Amniotic stem cell (primary cell): ENCODE data around the gene GIT1.

Experiments used
- DNase-seq: peaks from one replicate; lab custom pipeline; 2025; lab: John Stamatoyannopoulos, UW

GIT1 gene

GRCh38 chr17:29589524-29590410, at the start of gene GIT1:
GIT1 (minus strand) TSS chr17:29589648; CDS start chr17:29589378, 270 bp downstream.
- DNase-seq = peak; percentile 76

DNA sequence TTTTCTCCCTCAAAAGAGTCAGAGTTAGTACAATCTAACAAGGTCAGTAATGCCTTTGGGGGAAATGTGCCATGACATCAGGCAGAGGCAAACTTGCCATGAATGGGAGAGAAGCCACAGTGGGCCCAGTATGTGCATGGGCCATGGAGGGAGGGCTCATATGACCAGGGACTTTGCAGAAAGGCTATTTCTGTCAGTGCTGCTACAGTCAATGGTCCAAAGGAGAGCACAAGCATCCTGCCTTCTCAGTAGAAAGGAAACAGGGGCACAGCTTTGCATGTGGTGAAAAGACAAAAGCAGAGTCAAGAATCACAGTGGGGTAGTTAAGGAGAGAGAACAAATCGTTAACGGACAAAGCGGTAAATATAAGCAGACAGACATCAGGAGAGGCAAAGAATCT, 44.4 kb upstream of the GIT1 start:
- DNase-seq = no peak

- no peak for DNase-seq
Observed at GRCh38 chr17:29630630-29631193, 41.3 kb upstream of the GIT1 start.

DNA sequence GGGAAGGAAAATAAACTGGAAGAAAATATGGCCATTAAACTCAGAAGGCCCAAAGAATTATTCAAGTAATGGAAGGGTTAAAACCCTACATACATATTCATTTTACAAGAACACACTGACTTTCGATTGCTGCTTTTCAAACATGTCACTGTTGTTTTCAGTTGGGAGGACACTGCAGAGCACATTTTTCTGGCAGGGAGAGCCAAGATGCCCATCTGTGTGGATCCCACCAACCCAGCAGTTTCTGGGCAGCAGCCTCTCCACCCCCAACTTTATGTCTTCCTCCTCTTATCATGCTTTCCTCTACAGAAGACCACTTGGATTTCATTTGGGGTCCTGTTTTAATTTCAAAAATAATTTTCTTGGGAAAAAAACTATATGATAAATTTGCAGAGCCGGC, 40.4 kb upstream of the GIT1 start:
- no peak for DNase-seq

- no peak for DNase-seq
Observed at GRCh38 chr17:29628644-29629043, 39.2 kb upstream of the GIT1 start.

DNA sequence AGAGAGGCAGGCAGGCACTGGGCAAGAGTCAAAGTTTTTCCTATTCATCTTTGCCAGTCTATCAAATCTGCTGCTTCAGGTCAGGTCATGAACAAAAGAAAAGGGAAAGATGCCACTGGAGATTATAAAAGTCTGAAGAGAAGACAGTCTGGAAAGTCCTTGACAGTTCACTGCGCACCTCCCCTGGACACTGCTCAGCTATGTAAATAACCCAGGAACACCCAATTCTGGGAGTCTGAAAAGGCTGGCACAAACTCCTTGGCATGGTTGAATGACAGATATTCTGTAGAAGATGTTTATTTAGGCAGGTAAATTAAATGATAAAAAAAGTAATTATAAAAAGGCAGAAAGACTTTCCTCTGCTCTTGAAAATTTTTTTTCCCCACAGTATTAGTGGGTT, 38.5 kb upstream of the GIT1 start:
- DNase-seq = no peak

- DNase-seq = no peak
Observed at GRCh38 chr17:29625037-29625750, 35.7 kb upstream of the GIT1 start.

- no peak for DNase-seq
Observed at GRCh38 chr17:29624586-29624985, 35.1 kb upstream of the GIT1 start.

DNA sequence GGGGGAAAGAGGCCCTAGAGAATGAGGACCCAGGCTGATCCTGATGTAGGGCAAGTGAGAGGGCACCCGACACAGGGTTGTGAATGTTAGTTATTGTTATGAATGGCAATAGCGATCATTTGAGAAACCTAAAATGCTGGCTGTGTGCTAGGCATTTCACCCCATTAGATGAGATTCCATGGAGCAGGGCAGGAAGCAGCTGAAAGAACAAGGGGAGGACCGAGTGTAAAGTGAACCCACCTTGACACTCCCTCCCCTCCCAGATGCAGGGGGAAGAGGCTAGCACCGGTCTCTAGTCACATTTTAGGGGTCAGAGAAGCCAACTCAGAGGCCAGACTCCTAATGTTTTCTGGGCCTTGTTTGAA, 33.8 kb upstream of the GIT1 start:
- DNase-seq = no peak

DNA sequence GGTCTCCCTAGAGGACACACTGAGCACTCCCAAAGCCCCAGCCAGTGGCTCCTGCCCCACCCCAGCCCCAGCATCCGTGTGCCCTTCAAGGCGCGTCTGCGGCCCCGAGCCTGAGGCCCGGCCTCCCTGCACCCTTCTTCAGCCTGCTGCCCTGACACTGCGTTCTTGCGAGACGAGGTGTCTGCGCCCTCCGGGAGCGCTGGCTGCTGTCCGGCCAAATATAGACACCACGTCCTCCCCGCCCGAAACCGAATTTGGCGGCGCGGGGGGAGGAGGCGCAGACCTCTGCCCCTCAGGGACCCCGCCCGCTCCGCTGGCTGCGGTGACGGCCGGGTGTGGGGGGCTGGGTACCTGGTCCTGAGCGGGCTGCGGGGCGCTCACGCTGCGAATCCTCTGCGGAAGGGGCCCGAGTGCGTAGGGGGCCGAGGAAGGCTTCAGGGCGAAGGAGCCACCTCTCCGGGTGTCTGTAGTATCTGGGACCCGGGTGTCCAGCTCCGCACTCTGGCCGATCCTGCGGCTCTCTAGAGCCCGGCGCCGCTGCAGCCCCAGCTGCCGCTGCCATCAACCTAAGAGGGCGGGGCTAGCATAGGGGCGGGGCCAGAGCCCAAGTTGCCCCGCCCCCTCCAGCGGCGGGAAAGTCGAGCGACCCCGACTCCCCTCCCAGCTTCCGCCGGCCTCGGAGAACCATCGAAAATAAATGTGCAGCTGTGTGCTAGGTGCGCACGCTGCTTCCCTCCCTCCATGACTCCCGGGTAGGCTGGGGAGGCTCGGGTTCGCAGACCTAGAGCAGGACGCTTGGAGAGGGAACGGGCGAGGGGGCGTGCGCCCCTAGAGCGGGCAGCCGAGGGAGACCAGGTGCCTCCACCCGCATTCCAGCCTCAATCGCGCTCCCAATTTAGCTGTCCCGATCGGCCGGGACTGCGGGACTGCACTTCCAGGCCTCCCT, 33.2 kb upstream of the GIT1 start, which contains the start of gene CORO6:
CORO6 (minus strand) TSS at position 576 of the 946 bp plus-strand sequence. CDS start 1,491 bp downstream, outside the sequence.
- no peak for DNase-seq

DNA sequence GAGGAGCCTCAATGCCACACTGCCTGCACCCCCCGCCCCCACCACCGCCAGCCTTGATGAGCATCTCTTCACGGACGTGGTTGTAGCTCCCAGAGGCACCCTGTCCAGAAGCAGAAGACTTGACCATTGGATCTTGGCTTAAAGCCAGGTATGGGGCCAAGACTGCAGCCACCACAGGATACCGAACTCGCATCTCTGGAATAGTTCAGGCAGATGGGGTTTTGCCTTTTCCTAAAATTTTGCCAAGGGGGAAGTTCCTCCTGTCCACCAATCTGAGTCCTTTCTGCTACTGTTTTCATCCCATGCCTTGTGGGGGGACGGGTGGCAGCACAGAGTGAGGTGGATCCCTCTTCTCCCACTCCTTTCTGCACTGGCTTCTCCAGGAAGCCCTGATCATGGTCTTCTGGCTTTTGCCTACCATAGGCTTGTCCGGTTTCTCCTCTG, 32.3 kb upstream of the GIT1 start:
- no peak for DNase-seq

- no peak for DNase-seq
Observed at GRCh38 chr17:29620779-29621500, 31.5 kb upstream of the GIT1 start.

DNA sequence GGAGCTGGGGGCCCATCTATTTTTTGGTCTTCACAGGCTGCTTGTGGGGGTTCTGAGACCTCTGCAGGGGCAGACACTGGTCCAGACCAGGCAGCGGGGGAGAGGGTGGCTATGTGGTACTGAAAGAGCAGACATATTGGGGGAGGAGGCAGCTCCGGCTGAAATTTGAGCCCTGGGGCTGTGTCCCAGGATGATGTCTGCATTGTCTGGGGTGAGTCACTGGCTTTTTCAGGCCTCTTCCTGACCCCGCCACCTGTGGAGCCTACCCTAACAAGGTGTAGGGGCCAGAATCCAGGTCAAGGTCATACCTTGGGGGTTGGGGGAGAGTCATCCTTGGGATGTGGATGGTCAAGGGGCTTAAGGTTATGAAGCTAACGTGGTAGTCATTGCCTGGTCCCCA, 30.8 kb upstream of the GIT1 start:
- no peak for DNase-seq

DNA sequence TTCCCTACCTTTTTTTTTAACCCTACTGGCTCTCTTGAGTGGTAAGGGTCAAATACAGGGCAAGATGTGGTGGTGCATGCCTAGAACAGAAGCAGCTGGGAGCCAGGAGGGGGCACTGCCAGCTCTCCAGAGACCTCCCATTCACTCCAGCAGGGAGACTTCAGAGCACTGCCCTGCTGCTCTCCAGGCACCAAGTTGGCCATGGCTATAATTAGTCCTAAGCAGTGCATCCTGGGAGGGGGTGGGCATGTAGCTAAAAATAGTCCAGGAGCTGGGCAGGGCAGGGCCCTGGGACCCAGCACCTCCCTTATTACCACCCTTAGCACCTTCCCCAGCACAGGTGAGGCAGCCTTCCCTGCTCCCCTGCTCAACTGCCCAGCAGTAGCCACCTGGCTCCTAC, 29.8 kb upstream of the GIT1 start:
- DNase-seq = no peak

DNA sequence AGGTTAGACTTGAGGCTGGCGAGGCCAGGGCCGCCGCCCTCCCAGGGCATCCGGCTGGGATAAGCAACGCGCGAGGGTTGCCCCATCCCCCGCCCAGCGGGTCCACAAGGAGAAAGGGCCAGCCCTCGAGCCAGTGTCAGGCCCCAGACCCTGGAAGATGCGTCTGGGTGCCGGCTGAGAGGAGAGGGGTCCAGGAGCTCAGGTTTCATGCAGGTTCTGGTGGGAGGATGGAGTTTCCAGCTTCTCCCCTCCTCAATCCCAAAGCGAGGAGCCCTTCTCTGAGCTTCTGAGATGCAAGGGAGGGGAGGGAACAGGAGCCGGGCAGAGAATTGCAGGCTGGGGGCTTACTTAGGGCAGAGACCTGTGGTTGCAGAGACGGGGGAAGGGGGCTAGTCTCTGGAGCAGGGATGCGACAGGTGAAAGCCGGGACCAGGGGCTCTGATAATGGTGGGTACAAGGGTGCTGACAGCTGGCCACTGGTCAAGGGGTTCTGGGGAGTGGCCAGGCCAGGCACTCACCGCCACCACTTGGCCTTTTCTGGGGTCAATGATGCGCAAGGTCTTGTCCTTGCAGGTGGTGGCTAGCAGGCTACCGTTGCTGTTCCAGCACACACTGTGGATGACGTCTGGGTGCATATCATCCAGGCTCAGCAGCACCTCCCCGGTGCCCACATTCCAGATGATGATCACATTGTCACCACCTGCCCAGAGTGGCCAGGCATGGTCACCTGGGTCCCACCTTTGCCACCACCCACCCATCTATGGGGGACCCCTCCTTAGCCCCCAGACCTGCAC, 29.0 kb upstream of the GIT1 start:
- DNase-seq = no peak

- no peak for DNase-seq
Observed at GRCh38 chr17:29617481-29618271, 28.2 kb upstream of the GIT1 start.

DNA sequence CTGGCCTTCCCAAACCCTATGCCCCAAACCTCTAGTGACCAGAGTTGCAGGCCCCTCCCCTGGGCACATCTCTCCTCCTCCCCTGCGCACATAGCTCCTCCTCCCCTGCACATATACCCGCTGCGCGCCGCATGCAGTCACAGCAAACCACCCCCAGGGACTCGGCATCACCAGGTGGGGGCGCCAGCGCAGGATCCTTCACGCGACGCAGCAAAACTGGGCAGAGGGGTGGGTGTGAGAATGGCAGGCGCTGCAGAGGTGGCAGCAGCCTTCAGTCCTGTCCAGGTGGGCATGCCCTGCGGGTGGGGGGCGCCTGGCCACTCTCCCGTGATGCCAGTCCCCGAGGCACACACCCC, 27.7 kb upstream of the GIT1 start:
- DNase-seq = no peak

GRCh38 chr17:29616300-29617048, 27.0 kb upstream of the GIT1 start:
- no peak for DNase-seq
